ENCODE results near the gene CHD2.
A peak's percentile ranks its signal among the peaks of the same experiment; 100 is the strongest.

Gene CHD2

GRCh38 chr15:92885224-92886041 is 14.7 kb upstream of the CHD2 start:
- no peak for DNase-seq

- no peak for DNase-seq
These were observed 14.0 kb upstream of the CHD2 start for GRCh38 chr15:92886042-92886537.

DNA sequence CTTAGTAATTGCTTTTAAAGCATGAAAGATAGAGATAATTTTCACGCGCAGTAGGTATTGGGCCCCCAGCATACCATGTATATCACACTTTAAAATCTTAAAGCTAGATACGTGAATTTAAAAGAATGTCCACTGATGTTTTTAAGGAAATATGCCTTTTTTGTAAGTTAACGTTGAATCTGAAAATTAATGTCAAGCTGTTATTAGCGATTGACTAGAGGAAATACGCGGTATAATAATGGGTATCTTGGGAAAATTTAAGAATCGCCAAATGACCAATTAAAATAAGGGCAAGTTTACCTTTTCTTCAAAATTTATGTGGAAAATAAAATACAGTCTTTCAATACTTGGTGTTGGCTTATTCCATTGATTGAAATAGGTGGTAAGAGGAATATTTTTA is 13.3 kb upstream of the CHD2 start:
- DNase-seq = no peak

- DNase-seq = no peak
These were observed 12.3 kb upstream of the CHD2 start for GRCh38 chr15:92887869-92888268.

GRCh38 chr15:92889390-92890107 is 10.6 kb upstream of the CHD2 start:
- no peak for DNase-seq

DNA sequence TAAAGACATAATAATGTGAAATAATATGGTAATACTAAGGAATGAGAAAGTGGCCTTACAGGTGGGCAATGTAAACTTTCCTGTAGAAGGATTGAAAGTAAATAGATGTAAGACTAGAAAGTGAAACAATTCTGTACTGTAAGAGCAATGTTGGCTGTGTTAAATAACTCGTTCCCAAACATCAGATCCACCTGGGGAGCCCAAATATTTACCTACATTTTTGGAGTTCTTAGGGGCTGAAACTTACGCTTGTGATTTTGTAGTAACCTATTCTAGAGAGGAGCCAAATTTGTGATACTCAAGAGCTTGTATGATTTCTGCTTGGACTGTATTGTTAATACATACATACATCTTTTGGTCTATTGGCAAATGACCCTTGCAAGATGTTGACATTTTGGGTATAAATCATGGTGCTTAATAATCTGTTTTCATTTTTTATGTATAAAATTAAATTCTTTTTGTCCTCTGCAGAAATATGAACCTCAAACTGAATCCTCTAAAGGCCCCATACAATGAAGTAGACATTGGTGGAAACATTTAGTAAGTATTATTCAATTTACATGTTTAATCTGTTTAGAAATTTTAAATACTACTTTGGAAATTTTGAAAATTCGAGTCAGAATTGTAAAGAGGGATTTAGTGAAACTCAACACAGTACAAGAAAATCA is 8.5 kb upstream of the CHD2 start:
- DNase-seq = no peak

DNA sequence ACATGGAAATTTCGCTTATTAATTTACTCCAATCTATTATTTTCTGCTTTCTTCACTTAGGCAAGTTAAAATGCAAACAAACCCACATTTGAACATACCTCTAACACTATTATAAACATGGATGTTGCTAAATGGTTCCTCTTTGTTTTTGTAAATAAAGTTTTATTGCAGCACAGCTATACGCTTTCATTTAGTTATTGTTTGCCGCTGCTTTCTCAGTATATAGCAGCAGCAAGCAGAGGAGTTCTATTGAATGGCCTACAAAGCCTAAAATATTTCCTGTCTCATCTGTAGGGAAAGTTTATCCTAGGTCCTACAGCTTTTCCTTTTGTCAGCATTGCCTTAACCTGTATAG is 7.9 kb upstream of the CHD2 start:
- DNase-seq = no peak

DNA sequence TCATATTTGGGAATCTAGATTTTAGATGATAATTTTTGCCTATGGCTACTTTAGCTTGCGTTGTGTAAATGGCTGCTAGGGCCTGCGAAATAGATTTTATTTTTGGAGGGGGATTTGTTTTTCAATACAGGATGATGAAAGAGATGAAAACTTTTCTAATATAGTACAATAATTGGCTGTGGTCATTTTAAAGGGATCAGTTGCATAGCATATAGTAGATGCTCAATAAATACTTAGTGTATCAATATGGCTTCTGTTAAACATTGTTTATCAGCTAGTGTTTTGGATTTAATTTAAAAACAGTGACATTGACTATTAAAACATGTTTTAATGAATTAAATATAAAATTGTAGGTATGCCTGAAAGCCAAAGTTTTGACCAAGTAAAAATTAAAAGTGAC is 6.9 kb upstream of the CHD2 start:
- DNase-seq = no peak

- no peak for DNase-seq
These were observed 3.6 kb upstream of the CHD2 start for GRCh38 chr15:92896561-92896960.

- DNase-seq = no peak
These were observed 2.5 kb upstream of the CHD2 start for GRCh38 chr15:92897620-92898019.

DNA sequence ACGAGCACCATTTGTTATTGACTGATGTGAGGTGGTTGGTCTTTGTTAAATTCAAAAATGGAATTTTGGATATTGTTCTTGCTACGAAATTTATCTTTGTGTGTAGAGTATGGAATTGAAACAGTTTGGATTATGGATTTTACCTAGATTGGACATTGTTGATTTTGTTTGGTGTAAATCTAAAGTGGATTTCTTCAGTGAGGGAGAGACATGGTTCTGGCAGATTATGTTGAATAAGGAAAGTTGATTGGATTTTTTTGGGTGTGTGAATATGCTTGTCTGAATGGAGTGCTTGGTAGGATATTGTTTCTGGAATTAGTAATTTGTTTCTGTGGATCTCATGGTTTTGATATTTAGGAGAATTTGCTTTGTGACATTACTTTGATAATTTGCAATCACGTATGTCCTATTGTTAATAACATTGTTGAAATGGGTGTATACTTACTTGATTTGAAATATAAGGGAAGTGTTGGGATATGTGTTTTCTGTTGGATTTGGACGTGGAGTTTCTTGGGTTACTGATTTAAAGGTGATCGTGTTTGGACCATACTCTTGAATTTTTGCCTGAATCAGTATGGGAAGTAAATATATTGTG is 1.0 kb upstream of the CHD2 start:
- DNase-seq = no peak

DNA sequence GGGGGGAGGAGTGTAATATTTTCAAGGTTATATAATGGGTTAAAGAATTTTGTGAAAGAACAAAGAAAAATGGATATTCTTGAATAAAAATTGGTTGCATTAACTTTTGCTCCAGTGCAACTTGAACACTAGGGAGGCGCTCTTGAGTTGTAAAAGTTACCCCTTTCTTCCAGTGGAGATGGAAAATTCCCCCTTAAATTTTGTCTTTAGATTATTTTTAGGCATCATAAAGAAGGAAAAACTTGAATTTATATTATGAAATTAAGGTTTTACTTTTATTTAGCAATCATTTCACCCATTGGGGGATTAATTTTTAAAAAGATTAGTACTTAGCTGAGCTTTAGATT is 550 bp upstream of the CHD2 start:
- no peak for DNase-seq

GRCh38 chr15:92900731-92901071 is 577 bp downstream of the CHD2 start:
- no peak for DNase-seq

DNA sequence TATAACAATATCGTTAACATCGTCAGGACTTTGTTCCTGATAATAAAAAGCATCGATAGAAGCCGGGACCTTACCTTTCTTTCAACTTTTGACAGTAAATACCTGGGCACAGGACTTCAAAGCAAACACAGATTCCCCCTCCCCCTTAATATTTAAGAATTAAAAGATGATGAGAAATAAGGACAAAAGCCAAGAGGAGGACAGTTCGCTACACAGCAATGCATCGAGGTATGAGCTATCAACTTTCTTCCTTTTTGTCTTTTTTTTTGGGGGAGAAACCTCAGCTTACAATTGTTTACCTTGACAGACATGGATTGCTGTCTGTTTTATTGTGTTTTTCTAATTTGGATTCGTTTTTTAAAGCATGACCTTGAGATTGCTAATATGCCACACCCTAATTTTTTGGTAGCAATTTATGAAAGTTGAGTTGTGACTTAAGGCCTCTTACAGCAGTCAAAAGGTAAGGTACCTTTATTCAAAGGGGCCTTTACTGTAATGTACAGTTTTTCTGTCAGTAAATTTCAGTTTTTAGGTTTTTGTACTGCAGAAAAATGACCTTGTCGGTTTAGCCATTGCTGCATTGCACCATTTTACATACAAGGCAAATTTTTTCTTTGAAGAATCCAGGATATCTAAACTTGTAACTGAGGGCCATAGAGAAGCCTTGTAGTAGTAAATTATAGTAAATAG is 1.1 kb downstream of the CHD2 start:
- no peak for DNase-seq

DNA sequence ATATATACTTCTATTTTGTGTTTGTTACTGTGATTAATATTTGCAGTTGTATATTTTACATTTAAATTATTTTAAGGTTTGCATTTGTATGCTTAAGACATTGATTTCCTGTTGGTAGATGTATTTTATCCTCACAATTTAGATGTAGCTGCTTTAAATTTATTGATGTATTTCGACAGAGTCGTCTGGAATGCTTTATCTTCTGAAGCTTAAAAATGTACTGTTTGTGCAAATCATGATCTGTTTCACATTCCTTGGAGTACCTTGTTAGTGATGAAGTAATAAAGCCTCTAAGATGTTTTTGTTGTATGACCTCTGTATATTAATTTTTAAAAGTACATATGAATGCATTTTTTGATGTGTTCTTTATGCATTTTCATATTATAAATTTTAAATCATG is 1.9 kb downstream of the CHD2 start:
- DNase-seq = no peak

- no peak for DNase-seq
These were observed 2.8 kb downstream of the CHD2 start for GRCh38 chr15:92902737-92903593.

- no peak for DNase-seq
These were observed 3.5 kb downstream of the CHD2 start for GRCh38 chr15:92903631-92903965.

DNA sequence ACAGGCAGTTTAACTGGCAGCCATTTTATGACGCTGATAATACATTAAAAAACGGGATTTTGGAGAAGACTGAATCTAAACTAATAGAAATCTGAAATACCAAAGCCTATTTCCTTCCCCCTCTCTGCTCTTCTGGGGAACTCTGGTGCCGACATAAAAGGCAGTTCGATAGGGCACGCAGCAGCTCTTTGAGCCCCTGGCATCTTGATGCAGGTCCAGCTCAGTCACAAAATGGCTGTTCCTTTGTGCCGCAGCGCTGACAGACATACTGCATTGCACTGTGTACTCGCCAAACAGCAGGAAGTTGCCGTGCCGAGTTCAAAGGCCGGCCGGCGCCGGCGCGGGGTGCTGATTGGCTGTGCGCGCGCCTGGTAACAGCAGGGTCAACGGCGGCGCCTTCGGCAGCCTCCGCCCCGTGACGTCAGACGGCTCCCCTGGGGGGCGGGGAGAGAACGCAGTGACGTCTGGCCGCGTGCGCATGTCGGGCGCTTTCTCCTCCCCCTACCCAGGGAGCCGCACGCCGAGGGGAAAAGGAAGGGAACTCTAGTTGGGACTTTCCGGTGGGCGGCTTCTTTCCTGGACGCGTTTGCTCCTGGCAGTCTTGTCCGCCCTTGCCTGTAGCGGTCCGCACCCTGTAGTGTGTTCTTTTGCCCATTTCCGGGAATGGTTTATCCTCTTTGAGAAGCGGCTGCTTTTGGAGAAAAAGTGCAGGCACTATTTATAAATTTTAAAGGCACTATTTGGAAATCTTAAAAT is 4.0 kb downstream of the CHD2 start:
- DNase-seq = peak; percentile 99

DNA sequence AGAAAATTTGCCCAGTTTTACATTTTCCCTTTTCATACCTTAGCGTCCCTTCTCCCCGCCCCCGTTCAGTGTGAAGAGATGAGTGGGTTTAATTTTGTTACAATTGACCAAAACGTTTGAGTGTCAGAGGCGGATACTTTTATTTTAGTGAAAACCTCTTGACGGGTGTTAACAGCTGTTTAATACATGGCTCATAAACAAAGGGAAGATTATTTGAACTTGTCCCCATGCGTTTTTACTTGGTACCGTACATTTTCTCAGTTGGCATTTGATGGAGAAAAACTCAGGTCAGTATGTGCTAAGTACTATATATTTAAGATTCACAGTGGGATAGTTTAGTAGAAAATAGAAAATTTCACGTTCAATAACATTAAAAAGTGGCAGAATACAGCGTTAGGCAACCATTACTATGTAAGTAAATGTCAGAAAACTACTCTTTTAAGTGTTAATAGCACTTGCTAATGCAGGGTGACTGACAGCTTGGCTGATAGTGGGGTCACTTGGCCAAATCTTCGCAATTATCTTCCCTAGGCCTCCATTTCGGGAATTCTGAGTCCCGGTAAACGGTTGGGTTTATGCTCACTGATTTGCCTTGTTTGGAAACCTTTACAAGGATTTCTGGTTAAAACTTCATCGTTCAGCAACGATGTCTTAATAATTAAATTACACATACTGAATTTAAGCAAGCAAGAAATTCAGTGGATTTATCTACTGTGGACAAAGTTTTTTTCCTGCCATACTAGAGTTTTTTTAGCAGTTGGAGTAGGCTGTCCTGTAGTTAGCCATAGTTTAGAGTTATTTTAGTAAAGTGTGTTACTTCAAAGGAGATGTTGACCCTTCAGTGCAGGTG is 4.8 kb downstream of the CHD2 start:
- no peak for DNase-seq

GRCh38 chr15:92906020-92906419 is 5.9 kb downstream of the CHD2 start:
- DNase-seq = no peak
